ENCODE data around the gene UGT1A8. TPM values are rescaled to one million over a fixed set of nuclear protein-coding genes. Genes with fewer than 3 reads are reported as not detected.

Gene UGT1A8
- total RNA-seq, 1 donor from 2014 or later: not detected

- H3K9me3 ChIP-seq: no peaks in the 10 kb centered on the region
- ATAC-seq (no peak), DNase-seq (no peak)
- no peaks in the 10 kb centered on the region for H3K4me1 ChIP-seq
- intact Hi-C loops (cut with DNase I): no loop called here
- no peaks in the 10 kb centered on the region for H3K36me3 ChIP-seq
- no peak for TF ChIP-seq CTCF (IDR thresholded peaks at IDR 0.05)
- no peak within 1 kb of the TSS for H3K4me3 ChIP-seq
- H3K27me3 ChIP-seq: no peaks in the 10 kb centered on the region
- H3K27ac ChIP-seq: no peak within 1 kb of the TSS
These were observed 64.2 kb downstream of the UGT1A8 start, which contains the start of gene UGT1A7 for GRCh38 chr2:233681521-233682099. Gene UGT1A7, plus strand, starts transcription at chr2:233681901. Its CDS starts 37 bp downstream, at chr2:233681938.

- intact Hi-C loops (cut with DNase I): no loop called here
- DNase-seq (no peak), ATAC-seq (no peak)
- Histone ChIP-seq H3K27me3 (no peaks in the 10 kb centered on the region), H3K9me3 (no peaks in the 10 kb centered on the region), H3K4me3 (no peak overlapping the region), H3K36me3 (no peaks in the 10 kb centered on the region), H3K4me1 (no peaks in the 10 kb centered on the region), H3K27ac (no peak overlapping the region)
- TF ChIP-seq CTCF (IDR thresholded peaks at IDR 0.05): no peak
These were observed 67.2 kb downstream of the UGT1A8 start for GRCh38 chr2:233684640-233685039.

DNA sequence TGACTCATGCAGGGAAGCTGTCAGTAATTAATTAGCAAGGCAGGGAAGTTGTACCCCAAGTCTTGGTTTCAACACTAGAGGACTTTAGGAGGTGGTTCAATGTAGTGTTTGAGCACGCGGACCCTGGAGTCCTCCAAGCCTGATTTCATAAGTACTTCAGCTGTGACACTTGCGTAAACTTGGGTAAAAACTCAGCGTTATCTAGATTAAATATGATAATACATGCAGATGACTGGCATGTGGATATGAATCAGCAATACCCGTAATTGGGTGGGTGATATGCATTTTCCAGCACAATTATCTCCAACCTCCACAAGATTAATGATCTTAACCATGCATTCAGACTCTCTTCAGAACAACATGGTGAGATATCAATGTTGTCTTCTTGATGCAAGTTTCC lies 69.5 kb downstream of the UGT1A8 start:
- H3K4me3 ChIP-seq: no peak overlapping the region
- DNase-seq (no peak), ATAC-seq (no peak)
- no peak for TF ChIP-seq CTCF (IDR thresholded peaks at IDR 0.05)
- no peaks in the 10 kb centered on the region for H3K4me1 ChIP-seq
- H3K27ac ChIP-seq: no peak overlapping the region
- H3K9me3 ChIP-seq: no peaks in the 10 kb centered on the region
- intact Hi-C loops (cut with DNase I): no loop called here
- no peaks in the 10 kb centered on the region for H3K27me3 ChIP-seq
- no peaks in the 10 kb centered on the region for H3K36me3 ChIP-seq

DNA sequence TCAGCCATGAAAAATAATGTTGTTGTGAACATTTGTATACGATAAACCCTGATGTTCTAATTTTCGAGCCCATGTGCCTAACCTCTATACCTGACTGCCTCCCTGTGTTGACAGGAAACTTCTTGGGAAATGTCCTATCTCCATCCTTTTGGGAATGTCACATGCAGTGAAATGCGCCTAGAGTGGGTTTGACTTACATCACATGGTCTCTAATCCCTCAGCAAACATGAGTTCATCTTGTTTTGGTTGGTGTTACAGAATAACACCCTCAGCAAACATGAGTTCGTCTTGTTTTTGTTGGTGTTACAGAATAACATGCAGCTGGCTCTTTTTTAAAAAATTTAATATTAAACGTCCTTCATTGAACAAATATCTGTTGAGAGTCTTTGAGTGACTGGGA lies 70.9 kb downstream of the UGT1A8 start:
- TF ChIP-seq CTCF (IDR thresholded peaks at IDR 0.05): no peak
- H3K4me1 ChIP-seq: no peaks in the 10 kb centered on the region
- H3K27ac ChIP-seq: no peak overlapping the region
- DNase-seq (no peak), ATAC-seq (no peak)
- H3K9me3 ChIP-seq: no peaks in the 10 kb centered on the region
- H3K27me3 ChIP-seq: no peaks in the 10 kb centered on the region
- H3K36me3 ChIP-seq: no peaks in the 10 kb centered on the region
- intact Hi-C loops (cut with DNase I): no loop called here
- no peak overlapping the region for H3K4me3 ChIP-seq

- Histone ChIP-seq H3K9me3 (no peaks in the 10 kb centered on the region), H3K36me3 (no peaks in the 10 kb centered on the region), H3K27ac (no peak overlapping the region), H3K4me1 (no peaks in the 10 kb centered on the region), H3K27me3 (no peaks in the 10 kb centered on the region), H3K4me3 (no peak overlapping the region)
- no peak for TF ChIP-seq CTCF (IDR thresholded peaks at IDR 0.05)
- intact Hi-C loops (cut with DNase I): no loop called here
- DNase-seq (no peak), ATAC-seq (no peak)
These were observed 71.6 kb downstream of the UGT1A8 start for GRCh38 chr2:233689031-233689430.

DNA sequence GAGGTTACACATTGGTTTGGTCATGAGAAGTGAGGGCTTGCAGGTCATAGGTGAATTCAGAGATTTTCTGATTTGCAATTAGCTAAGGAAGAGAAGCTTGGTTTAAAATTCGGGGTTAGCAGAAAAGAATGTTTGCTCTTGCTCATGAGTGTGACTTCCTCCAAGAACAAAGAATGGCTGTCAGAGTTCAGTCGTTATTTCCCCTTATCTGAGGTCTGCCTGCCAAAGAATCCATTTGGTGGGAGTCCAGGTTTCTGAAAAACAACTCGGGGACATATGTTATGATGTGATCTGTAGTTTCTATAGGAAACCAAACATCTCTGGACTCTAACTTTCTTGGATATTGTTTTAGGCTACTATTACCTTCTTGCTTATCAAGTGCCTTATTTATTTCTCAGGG lies 72.1 kb downstream of the UGT1A8 start:
- H3K27me3 ChIP-seq: no peaks in the 10 kb centered on the region
- H3K27ac ChIP-seq: no peak overlapping the region
- no peak for TF ChIP-seq CTCF (IDR thresholded peaks at IDR 0.05)
- no peak for DNase-seq
- no peak overlapping the region for H3K4me3 ChIP-seq
- H3K36me3 ChIP-seq: no peaks in the 10 kb centered on the region
- no peaks in the 10 kb centered on the region for H3K9me3 ChIP-seq
- H3K4me1 ChIP-seq: no peaks in the 10 kb centered on the region
- no peak for ATAC-seq
- intact Hi-C loops (cut with DNase I): no loop called here

Measured in upper lobe of right lung (tissue), 1 donor.